ENCODE results near the gene LEF1.

DNA sequence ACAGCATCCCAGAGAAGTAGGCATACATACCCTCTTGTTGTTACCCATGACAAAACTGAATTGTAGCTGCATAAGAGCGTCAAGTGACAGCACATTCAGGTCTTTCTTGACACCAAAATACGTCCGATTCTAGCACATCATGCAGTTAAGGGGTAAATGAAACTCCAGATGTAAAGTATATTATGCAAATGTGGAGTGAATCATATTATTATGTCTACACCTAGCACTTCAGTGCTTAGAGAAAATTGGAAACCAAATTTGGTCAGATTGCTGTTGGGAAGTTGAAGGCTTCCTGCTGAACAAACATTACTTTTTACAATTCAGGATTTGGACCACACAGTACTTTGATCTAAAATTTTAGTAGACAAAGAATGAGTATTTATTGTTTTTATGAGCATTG, 24.2 kb upstream of the LEF1 start:
- no peak for TF ChIP-seq POLR2A (IDR thresholded peaks at IDR 0.05; ENCODE audit: low read depth, low read length)
- no peak for TF ChIP-seq POLR2AphosphoS5 (IDR thresholded peaks at IDR 0.05; ENCODE audit: low read depth, low read length)
- TF ChIP-seq TAF1 (IDR thresholded peaks at IDR 0.05; ENCODE audit: low read depth, low read length) = no peak
- no peak for TF ChIP-seq SPI1 (IDR thresholded peaks at IDR 0.05; ENCODE audit: low read depth, low read length)
- no peak for TF ChIP-seq PAX5 (IDR thresholded peaks at IDR 0.05; ENCODE audit: insufficient read depth, low read length, severe bottlenecking)
- TF ChIP-seq POU2F2 (IDR thresholded peaks at IDR 0.05; ENCODE audit: low read depth, low read length) = no peak
